Karpas-422 (cell line): ENCODE measurements around the gene AP5S1. TPM values are rescaled to one million over a fixed set of nuclear protein-coding genes. Genes with fewer than 3 reads are reported as not detected.

Source experiments
- DNase-seq: peaks from one replicate; pipeline ENCODE4 v3.0.0-alpha.2; 2015
- H2AFZ ChIP-seq: fragments of 200-600 bp; sonication (generic); 2 replicates; pipeline ENCODE4 v1.6.1; 2014; ENCODE audit warnings: antibody characterized with exemption, low read length, mixed read lengths
- H3K27ac ChIP-seq: fragments of 200-600 bp; sonication (generic); 2 replicates; pipeline ENCODE4 v1.5.1; 2014; ENCODE audit warnings: mild to moderate bottlenecking, low read length, moderate library complexity
- H3K27me3 ChIP-seq: fragments of 200-600 bp; sonication (generic); 2 replicates; pipeline ENCODE4 v1.6.1; 2014; ENCODE audit warnings: low read length, mixed read lengths
- H3K36me3 ChIP-seq: fragments of 200-600 bp; sonication (generic); 2 replicates; pipeline ENCODE4 v1.6.1; 2014; ENCODE audit warnings: low read length, mixed read lengths; ENCODE audit not compliant: insufficient read depth
- H3K4me1 ChIP-seq: fragments of 200-600 bp; sonication (generic); 2 replicates; pipeline ENCODE4 v1.6.1; 2014; ENCODE audit warnings: mild to moderate bottlenecking, low read length, mixed read lengths
- H3K4me2 ChIP-seq: fragments of 200-600 bp; sonication (generic); 2 replicates; pipeline ENCODE4 v1.6.1; 2014; ENCODE audit warnings: low read length, low read depth, mild to moderate bottlenecking; ENCODE audit not compliant: poor library complexity, severe bottlenecking
- H3K4me3 ChIP-seq: fragments of 200-600 bp; sonication (generic); 2 replicates; pipeline ENCODE4 v1.5.1; 2014; ENCODE audit warnings: mild to moderate bottlenecking, antibody characterized with exemption, low read length, mixed read lengths
- H3K79me2 ChIP-seq: fragments of 200-600 bp; sonication (generic); 2 replicates; pipeline ENCODE4 v1.6.1; 2014; ENCODE audit warnings: mild to moderate bottlenecking, low read length, mixed read lengths
- H3K9ac ChIP-seq: fragments of 200-600 bp; sonication (generic); 2 replicates; pipeline ENCODE4 v1.6.0; 2014; ENCODE audit warnings: low read length
- H3K9me2 ChIP-seq: fragments of 200-600 bp; sonication (generic), shearing (Covaris generic); replicated peaks from 2 replicates; pipeline ENCODE4 v1.6.0; 2014; ENCODE audit warnings: mild to moderate bottlenecking, low read length, moderate library complexity; ENCODE audit not compliant: insufficient read depth
- H3K9me3 ChIP-seq: fragments of 300-700, 200-600 bp; sonication (generic); 2 replicates; pipeline ENCODE4 v1.6.1; 2014; ENCODE audit warnings: low read length, mixed read lengths
- H4K20me1 ChIP-seq: fragments of 200-600 bp; sonication (generic); 2 replicates; pipeline ENCODE4 v1.6.1; 2014; ENCODE audit warnings: mild to moderate bottlenecking, antibody characterized with exemption, low read length, low read depth; ENCODE audit not compliant: insufficient read depth
- total RNA-seq: library from RNA; depleted of rRNA; stranded (reverse); fragments of >200 nt; shearing (Covaris generic); gene quantifications from 2 replicates; pipeline ENCODE4 v1.2.3, GENCODE V29; 2014; ENCODE audit warnings: low replicate concordance

The AP5S1 gene
- total RNA-seq, 1 experiment from 2014 or later, result 7.1 TPM

- Histone ChIP-seq H3K4me3 (no peak overlapping the region), H2AFZ (no peak overlapping the region), H3K27me3 (no peaks in the 10 kb centered on the region), H3K9ac (no peak overlapping the region; the same call in 1 of the 2 replicates), H3K27ac (no peak overlapping the region), H3K4me2 (no peak overlapping the region), H3K36me3 (no peaks in the 10 kb centered on the region), H3K4me1 (peaks cover 12% of the 10 kb centered on the region), H3K9me2 (no peaks in the 10 kb centered on the region), H3K9me3 (no peaks in the 10 kb centered on the region), H3K79me2 (peaks cover 37% of the 10 kb centered on the region), H4K20me1 (no peaks in the 10 kb centered on the region)
- DNase-seq, result no peak
These were observed 28.2 kb downstream of the AP5S1 start for GRCh38 chr20:3848565-3848964.

GRCh38 chr20:3854462-3854871, 34.1 kb downstream of the AP5S1 start:
- H3K4me2 ChIP-seq, result no peak overlapping the region
- DNase-seq, result no peak
- H3K4me1 ChIP-seq, result no peaks in the 10 kb centered on the region
- H3K4me3 ChIP-seq, result no peak overlapping the region
- H3K9me3 ChIP-seq, result no peaks in the 10 kb centered on the region
- no peak overlapping the region for H2AFZ ChIP-seq
- no peaks in the 10 kb centered on the region for H3K9me2 ChIP-seq
- H3K9ac ChIP-seq, result no peak overlapping the region
- H4K20me1 ChIP-seq, result no peaks in the 10 kb centered on the region
- no peak overlapping the region for H3K27ac ChIP-seq
- peaks cover 6% of the 10 kb centered on the region for H3K36me3 ChIP-seq
- peaks cover 8% of the 10 kb centered on the region for H3K79me2 ChIP-seq
- no peaks in the 10 kb centered on the region for H3K27me3 ChIP-seq

GRCh38 chr20:3857405-3857804, 37.1 kb downstream of the AP5S1 start:
- DNase-seq, result no peak
- Histone ChIP-seq H3K4me2 (no peak overlapping the region), H3K27me3 (no peaks in the 10 kb centered on the region), H3K4me1 (no peaks in the 10 kb centered on the region), H3K27ac (no peak overlapping the region), H2AFZ (no peak overlapping the region), H3K9me2 (no peaks in the 10 kb centered on the region), H3K9ac (no peak overlapping the region), H4K20me1 (no peaks in the 10 kb centered on the region), H3K9me3 (no peaks in the 10 kb centered on the region), H3K4me3 (no peak overlapping the region), H3K79me2 (peaks cover 5% of the 10 kb centered on the region; the same call in 1 of the 2 replicates), H3K36me3 (peaks cover 19% of the 10 kb centered on the region)

GRCh38 chr20:3858689-3859088, 38.3 kb downstream of the AP5S1 start:
- Histone ChIP-seq H4K20me1 (no peaks in the 10 kb centered on the region; the same call in 1 of the 2 replicates), H3K9ac (no peak overlapping the region), H3K27me3 (no peaks in the 10 kb centered on the region), H3K4me2 (no peak overlapping the region), H2AFZ (no peak overlapping the region), H3K27ac (no peak overlapping the region), H3K4me1 (peaks cover 12% of the 10 kb centered on the region), H3K79me2 (peaks cover 5% of the 10 kb centered on the region; the same call in 1 of the 2 replicates), H3K36me3 (peaks cover 24% of the 10 kb centered on the region), H3K9me3 (no peaks in the 10 kb centered on the region), H3K9me2 (no peaks in the 10 kb centered on the region), H3K4me3 (no peak overlapping the region)
- DNase-seq, result no peak

- no peak overlapping the region for H3K4me2 ChIP-seq
- no peak for DNase-seq
- H3K4me3 ChIP-seq, result no peak overlapping the region
- no peaks in the 10 kb centered on the region for H3K9me3 ChIP-seq
- H2AFZ ChIP-seq, result no peak overlapping the region
- H3K27me3 ChIP-seq, result no peaks in the 10 kb centered on the region
- H3K79me2 ChIP-seq, result no peaks in the 10 kb centered on the region
- H3K27ac ChIP-seq, result no peak overlapping the region
- H3K9me2 ChIP-seq, result no peaks in the 10 kb centered on the region
- peaks cover 24% of the 10 kb centered on the region for H3K36me3 ChIP-seq
- peaks cover 12% of the 10 kb centered on the region for H3K4me1 ChIP-seq
- H4K20me1 ChIP-seq, result no peaks in the 10 kb centered on the region; the same call in 1 of the 2 replicates
- no peak overlapping the region for H3K9ac ChIP-seq
These were observed 40.8 kb downstream of the AP5S1 start for GRCh38 chr20:3861191-3861590.

- Histone ChIP-seq H3K27ac (no peak overlapping the region), H3K27me3 (no peaks in the 10 kb centered on the region), H2AFZ (no peak overlapping the region), H3K36me3 (peaks cover 23% of the 10 kb centered on the region), H3K4me3 (no peak overlapping the region), H3K79me2 (no peaks in the 10 kb centered on the region), H3K4me1 (peaks cover 12% of the 10 kb centered on the region), H3K4me2 (no peak overlapping the region), H3K9me3 (no peaks in the 10 kb centered on the region), H4K20me1 (no peaks in the 10 kb centered on the region; the same call in 1 of the 2 replicates), H3K9ac (no peak overlapping the region), H3K9me2 (no peaks in the 10 kb centered on the region)
- DNase-seq, result no peak
These were observed 42.0 kb downstream of the AP5S1 start for GRCh38 chr20:3862333-3862732.

GRCh38 chr20:3863317-3863716, 43.0 kb downstream of the AP5S1 start:
- Histone ChIP-seq H3K9ac (no peak overlapping the region), H3K4me1 (peaks cover 12% of the 10 kb centered on the region), H3K27me3 (no peaks in the 10 kb centered on the region), H3K9me3 (no peaks in the 10 kb centered on the region), H3K4me3 (no peak overlapping the region), H3K4me2 (no peak overlapping the region), H3K9me2 (no peaks in the 10 kb centered on the region), H2AFZ (no peak overlapping the region), H3K27ac (no peak overlapping the region), H4K20me1 (no peaks in the 10 kb centered on the region; the same call in 1 of the 2 replicates), H3K36me3 (peaks cover 21% of the 10 kb centered on the region), H3K79me2 (no peaks in the 10 kb centered on the region)
- DNase-seq, result peak; percentile 65

GRCh38 chr20:3864518-3864917, 44.2 kb downstream of the AP5S1 start:
- no peak for DNase-seq
- no peaks in the 10 kb centered on the region for H3K9me2 ChIP-seq
- no peak overlapping the region for H3K4me2 ChIP-seq
- no peaks in the 10 kb centered on the region for H3K79me2 ChIP-seq
- H3K9me3 ChIP-seq, result no peaks in the 10 kb centered on the region
- H3K27me3 ChIP-seq, result no peaks in the 10 kb centered on the region
- no peaks in the 10 kb centered on the region; the same call in 1 of the 2 replicates for H4K20me1 ChIP-seq
- H3K9ac ChIP-seq, result no peak overlapping the region
- H2AFZ ChIP-seq, result no peak overlapping the region
- H3K4me1 ChIP-seq, result peaks cover 12% of the 10 kb centered on the region
- no peak overlapping the region for H3K27ac ChIP-seq
- no peak overlapping the region for H3K4me3 ChIP-seq
- peaks cover 21% of the 10 kb centered on the region for H3K36me3 ChIP-seq
